Measurements from ENCODE around the gene CHRND.

The CHRND gene

GRCh38 chr2:232504438-232504837, 21.5 kb upstream of the CHRND start:
- no peak for DNase-seq

GRCh38 chr2:232505856-232506255, 20.1 kb upstream of the CHRND start:
- no peak for DNase-seq

- no peak for DNase-seq
These were observed 19.3 kb upstream of the CHRND start for GRCh38 chr2:232506709-232507108.

- DNase-seq: no peak
These were observed 17.7 kb upstream of the CHRND start for GRCh38 chr2:232508251-232508650.

- no peak for DNase-seq
These were observed 14.5 kb upstream of the CHRND start for GRCh38 chr2:232511336-232511890.

- DNase-seq: no peak
These were observed 13.4 kb upstream of the CHRND start for GRCh38 chr2:232512602-232513001.

GRCh38 chr2:232513353-232513752, 12.6 kb upstream of the CHRND start:
- DNase-seq: no peak

GRCh38 chr2:232515639-232516038, 10.3 kb upstream of the CHRND start:
- DNase-seq: no peak

GRCh38 chr2:232516551-232516950, 9.4 kb upstream of the CHRND start:
- DNase-seq: no peak

GRCh38 chr2:232518844-232519243, 7.1 kb upstream of the CHRND start:
- no peak for DNase-seq

- no peak for DNase-seq
These were observed 6.2 kb upstream of the CHRND start, which contains the start of gene PRSS56 for GRCh38 chr2:232519581-232520438. PRSS56 (plus strand) TSS chr2:232520388; CDS start chr2:232520599, 211 bp downstream.

- no peak for DNase-seq
These were observed 5.5 kb upstream of the CHRND start for GRCh38 chr2:232520489-232520888.

GRCh38 chr2:232521098-232521497, 4.9 kb upstream of the CHRND start:
- DNase-seq: no peak

GRCh38 chr2:232521959-232522622, 3.9 kb upstream of the CHRND start:
- DNase-seq: peak; percentile 52

- no peak for DNase-seq
These were observed 3.1 kb upstream of the CHRND start for GRCh38 chr2:232522623-232523401.

- no peak for DNase-seq
These were observed 2.6 kb upstream of the CHRND start for GRCh38 chr2:232523402-232523681.

- DNase-seq: peak; percentile 61
These were observed 2.0 kb upstream of the CHRND start for GRCh38 chr2:232523682-232524597.

GRCh38 chr2:232524771-232525170, 1.2 kb upstream of the CHRND start:
- no peak for DNase-seq

GRCh38 chr2:232525199-232525598, 761 bp upstream of the CHRND start:
- no peak for DNase-seq

- no peak for DNase-seq
These were observed 497 bp downstream of the CHRND start for GRCh38 chr2:232526372-232526941.

GRCh38 chr2:232527905-232528470, 2.0 kb downstream of the CHRND start:
- DNase-seq: no peak
